A673 (cell line): ENCODE results near the gene TENM4.
A peak's percentile ranks its signal among the peaks of the same experiment; 100 is the strongest.

ENCODE experiments used
- CTCF ChIP-seq: fragments of 300-800, 200-600 bp; sonication (generic); conservative IDR thresholded peaks from 2 replicates; pipeline ENCODE4 v1.5.1; 2017; ENCODE audit warnings: low read depth, mild to moderate bottlenecking, antibody characterized with exemption, low read length, moderate library complexity, mixed read lengths
- EZH2 ChIP-seq: fragments of 200-600 bp; sonication (generic); IDR thresholded peaks from 2 replicates; pipeline ENCODE4 v1.6.1; 2017; ENCODE audit warnings: borderline replicate concordance, low read depth, mild to moderate bottlenecking, mixed read lengths, antibody characterized with exemption, low read length; ENCODE audit not compliant: poor library complexity, severe bottlenecking

DNA sequence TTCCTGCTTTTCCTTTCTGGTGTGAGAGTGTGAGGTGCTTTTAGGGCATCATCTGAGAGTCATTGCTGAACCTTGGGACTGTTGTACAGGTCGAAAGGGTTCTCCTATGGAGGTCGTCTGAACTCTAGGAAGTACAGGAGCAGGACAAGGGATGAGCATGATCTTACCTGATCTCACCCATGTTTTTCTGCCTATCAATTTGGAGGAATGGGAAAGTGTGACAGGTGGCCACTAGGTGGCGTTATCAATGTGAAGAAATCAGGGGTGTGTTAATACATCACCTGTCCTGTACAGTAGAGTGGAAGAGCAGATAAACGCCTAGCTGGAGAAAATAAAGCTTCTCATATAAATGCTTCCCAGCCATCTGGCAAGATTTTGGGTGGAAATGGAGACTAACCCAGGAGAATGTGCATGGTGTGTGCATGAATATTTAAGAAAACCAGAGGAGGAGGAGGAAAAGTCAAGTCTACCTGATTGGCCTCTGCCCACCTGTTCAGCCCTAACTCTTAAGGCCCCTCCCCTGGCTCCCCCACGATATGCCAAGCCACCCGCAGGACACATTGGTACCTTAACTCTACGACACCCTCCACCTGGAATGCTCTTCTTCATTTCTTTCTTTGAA lies 794.2 kb downstream of the TENM4 start:
- TF ChIP-seq CTCF, result peak; percentile 98
- TF ChIP-seq EZH2, result no peak
